Measurements from ENCODE around the gene PRDX3.
"Not testable (repeated sequence)": the region's sequence is repeated elsewhere in the genome, so short reads cannot be mapped to it uniquely, and the experiment has no call there.

- peak; percentile 27 for TF ChIP-seq CTCF (IDR thresholded peaks at IDR 0.05)
- TF ChIP-seq RCOR1 (IDR thresholded peaks at IDR 0.05; ENCODE audit: low read length); TEAD4 (IDR thresholded peaks at IDR 0.05; ENCODE audit: borderline replicate concordance, insufficient read depth); FOXM1 (IDR thresholded peaks at IDR 0.05; ENCODE audit: low read depth); MXI1 (IDR thresholded peaks at IDR 0.05; ENCODE audit: low read depth, low read length): not testable (repeated sequence)
Observed at GRCh38 chr10:119137878-119138277, 40.7 kb downstream of the PRDX3 start.

Data from SK-N-SH (cell line).